OCI-LY7 (cell line): Measurements from ENCODE around the gene HTR2A. TPM values are rescaled to one million over a fixed set of nuclear protein-coding genes. Genes with fewer than 3 reads are reported as not detected.

ENCODE experiments used
- BruUV-seq: library from RNA; stranded (reverse); fragments of 400-500 nt; replicated peaks from 2 replicates; lab custom pipeline; 2021; lab: Mats Ljungman, UMichigan
- CTCF ChIA-PET: fragments of 300-600 bp; sonication (Branson Sonifier 250); formaldehyde crosslinking; loops from one replicate; lab custom pipeline; 2022; ENCODE audit warnings: antibody characterized with exemption; ENCODE audit not compliant: unreplicated experiment; lab: Charles Lee
- POLR2A ChIA-PET: fragments of 300-600 bp; sonication (Branson Sonifier 250); formaldehyde crosslinking; loops from one replicate; lab custom pipeline; 2022; ENCODE audit warnings: antibody characterized with exemption; lab: Charles Lee
- DNase-seq: peaks from one replicate; pipeline ENCODE4 v3.0.0-alpha.2; 2015; ENCODE audit warnings: low spot score
- H2AFZ ChIP-seq: fragments of 200-600 bp; sonication (generic), shearing (Covaris generic); 2 replicates; pipeline ENCODE4 v1.6.1; 2014; ENCODE audit warnings: mild to moderate bottlenecking, antibody characterized with exemption, low read length, moderate library complexity
- H3K27ac ChIP-seq: fragments of 200-600 bp; sonication (generic); 2 replicates; pipeline ENCODE4 v1.5.1; 2014; ENCODE audit warnings: mixed run types, low read depth, mild to moderate bottlenecking, moderate library complexity, low read length, inconsistent platforms; ENCODE audit not compliant: poor library complexity, severe bottlenecking
- H3K36me3 ChIP-seq: fragments of 200-600 bp; sonication (generic); 2 replicates; pipeline ENCODE4 v1.6.1; 2014; ENCODE audit warnings: mild to moderate bottlenecking, antibody characterized with exemption, low read length, moderate library complexity, mixed read lengths; ENCODE audit not compliant: insufficient read depth
- H3K4me1 ChIP-seq: fragments of 200-600 bp; sonication (generic); 2 replicates; pipeline ENCODE4 v1.5.1; 2014; ENCODE audit warnings: mild to moderate bottlenecking, low read length; ENCODE audit not compliant: insufficient read depth, poor library complexity, severe bottlenecking
- H3K4me2 ChIP-seq: fragments of 200-600 bp; sonication (generic); 2 replicates; pipeline ENCODE4 v1.6.1; 2014; ENCODE audit warnings: mild to moderate bottlenecking, low read length
- H3K4me3 ChIP-seq: fragments of 200-600 bp; sonication (generic); 2 replicates; pipeline ENCODE4 v1.5.1; 2014; ENCODE audit warnings: mild to moderate bottlenecking, low read depth, low read length; ENCODE audit not compliant: poor library complexity, severe bottlenecking
- H3K79me2 ChIP-seq: fragments of 200-600 bp; sonication (generic); 2 replicates; pipeline ENCODE4 v1.6.1; 2016; ENCODE audit warnings: low read depth, mild to moderate bottlenecking, low read length, moderate library complexity, mixed read lengths; ENCODE audit not compliant: insufficient read depth
- H3K9me2 ChIP-seq: fragments of 200-600 bp; sonication (generic); 2 replicates; pipeline ENCODE4 v1.6.1; 2016; ENCODE audit warnings: mild to moderate bottlenecking, low read length, mixed read lengths; ENCODE audit not compliant: insufficient read depth
- H3K9me3 ChIP-seq: fragments of 200-600 bp; sonication (generic); 2 replicates; pipeline ENCODE4 v1.6.1; 2014; ENCODE audit warnings: mild to moderate bottlenecking, mixed run types, low read length, mixed read lengths
- H4K20me1 ChIP-seq: fragments of 200-600 bp; sonication (generic); 2 replicates; pipeline ENCODE4 v1.6.1; 2014; ENCODE audit warnings: mild to moderate bottlenecking, antibody characterized with exemption, low read length, moderate library complexity, mixed read lengths; ENCODE audit not compliant: insufficient read depth
- CTCF ChIP-seq: fragments of 200-600 bp; sonication (generic); conservative IDR thresholded peaks from 2 replicates; pipeline ENCODE4 v1.5.1; 2014; ENCODE audit warnings: mild to moderate bottlenecking, antibody characterized with exemption, low read length, moderate library complexity, mixed read lengths
- EZH2phosphoT487 ChIP-seq: fragments of 200-600 bp; sonication (generic); IDR thresholded peaks from 2 replicates; pipeline ENCODE4 v1.6.1; 2018; ENCODE audit warnings: low read depth, borderline replicate concordance, mild to moderate bottlenecking, mixed run types, antibody characterized with exemption, low read length, moderate library complexity, mixed read lengths
- intact Hi-C: fragments of 100-400 bp; cut with micrococcal nuclease; formaldehyde crosslinking; loops from one replicate; pipeline ENCODE4 v1.10.0; 2022; ENCODE audit not compliant: unreplicated experiment
- total RNA-seq, 2 experiments: library from RNA; depleted of rRNA in 1 of 2; stranded (reverse); fragments of >200 nt in 1 of 2; shearing (Covaris generic) in 1 of 2; gene quantifications; 2 replicates each; pipeline ENCODE4 v1.2.3, GENCODE V29; 2014 to 2022

The HTR2A gene
- total RNA-seq, 2 experiments from 2014 or later, result not detected

DNA sequence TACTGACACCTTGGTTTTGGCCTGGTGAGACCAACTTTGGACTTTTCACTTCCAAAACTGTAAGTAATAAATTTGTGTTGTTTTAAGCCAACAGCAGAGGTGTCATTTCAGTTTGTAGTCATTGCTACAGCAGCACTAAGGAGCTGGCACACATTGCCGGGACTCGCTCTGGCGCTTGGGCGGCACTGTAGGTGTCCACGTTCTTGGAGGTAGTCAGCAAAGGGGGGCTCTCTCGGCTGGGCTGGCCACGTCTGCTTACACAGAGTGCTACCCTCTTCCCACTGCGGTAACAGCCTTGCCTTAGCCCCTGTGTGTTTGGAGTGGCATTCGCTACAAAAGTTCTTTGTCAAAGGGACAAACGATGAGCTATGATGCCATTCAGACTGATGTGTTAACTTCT, 44.7 kb downstream of the HTR2A start:
- no peaks in the 10 kb centered on the region for H3K9me2 ChIP-seq
- no peaks in the 10 kb centered on the region for H3K9me3 ChIP-seq
- H3K4me3 ChIP-seq, result no peak overlapping the region
- no peak overlapping the region for H2AFZ ChIP-seq
- no peak overlapping the region for H3K27ac ChIP-seq
- ChIA-PET POLR2A (interaction anchor here (0.7 kb wide), 1 partner anchor 1670 kb away, joined by 3 read pairs; no protein-coding TSS in a partner anchor), CTCF (no interaction called here)
- H3K36me3 ChIP-seq, result no peaks in the 10 kb centered on the region
- H4K20me1 ChIP-seq, result no peaks in the 10 kb centered on the region
- BruUV-seq, result no TSS peak
- no peak for DNase-seq
- no peaks in the 10 kb centered on the region for H3K79me2 ChIP-seq
- intact Hi-C loops, result no loop called here
- no peak for TF ChIP-seq EZH2phosphoT487
- TF ChIP-seq CTCF, result no peak
- no peak overlapping the region for H3K4me2 ChIP-seq
- no peaks in the 10 kb centered on the region for H3K4me1 ChIP-seq

- Histone ChIP-seq H3K79me2 (no peaks in the 10 kb centered on the region), H3K27ac (no peak overlapping the region), H3K36me3 (no peaks in the 10 kb centered on the region), H3K9me3 (no peaks in the 10 kb centered on the region), H3K4me3 (no peak overlapping the region), H3K4me1 (no peaks in the 10 kb centered on the region), H2AFZ (no peak overlapping the region), H3K4me2 (no peak overlapping the region), H4K20me1 (no peaks in the 10 kb centered on the region), H3K9me2 (no peaks in the 10 kb centered on the region)
- CTCF ChIA-PET, result no interaction called here
- POLR2A ChIA-PET, result interaction anchor here (0.6 to 0.7 kb wide), 2 partner anchors 47 to 333 kb away, joined by 3 read pairs; no protein-coding TSS in a partner anchor
- BruUV-seq, result no TSS peak
- intact Hi-C loops, result no loop called here
- no peak for TF ChIP-seq EZH2phosphoT487
- no peak for TF ChIP-seq CTCF
- no peak for DNase-seq
Observed at GRCh38 chr13:46850214-46850613, 46.6 kb downstream of the HTR2A start.

- Histone ChIP-seq H3K4me3 (no peak overlapping the region), H3K4me1 (no peaks in the 10 kb centered on the region), H3K27ac (no peak overlapping the region), H3K9me2 (no peaks in the 10 kb centered on the region), H3K36me3 (no peaks in the 10 kb centered on the region), H2AFZ (no peak overlapping the region), H3K79me2 (no peaks in the 10 kb centered on the region), H3K4me2 (no peak overlapping the region), H4K20me1 (no peaks in the 10 kb centered on the region), H3K9me3 (no peaks in the 10 kb centered on the region)
- no TSS peak for BruUV-seq
- ChIA-PET POLR2A (interaction anchor here (0.8 to 1.0 kb wide), 3 partner anchors 52 to 742 kb away, joined by 3 to 4 read pairs (median 3); no protein-coding TSS in a partner anchor), CTCF (no interaction called here)
- DNase-seq, result no peak
- TF ChIP-seq CTCF, result no peak
- intact Hi-C loops, result no loop called here
Observed at GRCh38 chr13:46846726-46847125, 50.1 kb downstream of the HTR2A start.
